ENCODE measurements around the gene TLE6.
"Not testable (repeated sequence)": the region's sequence is repeated elsewhere in the genome, so short reads cannot be mapped to it uniquely, and the experiment has no call there.

Gene TLE6

DNA sequence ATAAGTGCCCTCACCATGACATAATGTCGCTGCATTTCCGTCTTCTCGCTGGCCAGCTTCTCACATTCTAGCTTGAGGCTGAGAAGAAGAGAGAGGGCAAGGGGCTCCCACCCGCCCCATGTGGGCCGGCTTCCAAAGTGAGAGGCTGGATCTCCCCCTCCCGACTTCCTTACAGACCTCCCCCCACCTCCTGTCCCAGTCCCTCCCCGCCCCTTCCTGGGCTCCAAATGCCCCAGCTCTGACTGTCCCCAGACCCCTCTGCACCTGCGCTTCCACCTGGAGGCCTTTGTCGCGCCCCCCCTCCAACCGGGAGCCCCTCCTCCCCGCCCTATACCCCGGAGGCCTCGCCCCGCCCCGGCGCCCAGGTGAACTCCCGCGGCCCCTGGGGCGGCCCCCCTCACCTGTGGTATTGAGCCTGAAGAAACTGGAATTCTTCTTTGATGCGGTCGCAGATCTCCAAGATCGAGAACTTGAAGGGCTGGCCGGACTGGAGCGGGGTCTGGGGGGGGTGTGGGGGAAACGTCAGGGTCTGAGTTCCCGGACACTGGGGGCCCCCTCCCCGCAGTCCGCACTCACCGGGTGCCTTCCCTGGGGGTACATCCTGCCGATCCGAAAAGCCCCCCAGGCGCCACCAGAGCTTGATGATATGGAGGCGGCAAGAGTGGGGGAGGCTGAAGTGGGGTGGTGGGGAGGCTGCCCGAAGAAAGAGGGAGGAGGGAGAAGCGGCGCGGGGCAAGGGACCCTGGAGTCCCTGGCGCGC, 51.1 kb downstream of the TLE6 start:
- DNase-seq (ENCODE audit: low read depth, low spot score), result no peak

DNA sequence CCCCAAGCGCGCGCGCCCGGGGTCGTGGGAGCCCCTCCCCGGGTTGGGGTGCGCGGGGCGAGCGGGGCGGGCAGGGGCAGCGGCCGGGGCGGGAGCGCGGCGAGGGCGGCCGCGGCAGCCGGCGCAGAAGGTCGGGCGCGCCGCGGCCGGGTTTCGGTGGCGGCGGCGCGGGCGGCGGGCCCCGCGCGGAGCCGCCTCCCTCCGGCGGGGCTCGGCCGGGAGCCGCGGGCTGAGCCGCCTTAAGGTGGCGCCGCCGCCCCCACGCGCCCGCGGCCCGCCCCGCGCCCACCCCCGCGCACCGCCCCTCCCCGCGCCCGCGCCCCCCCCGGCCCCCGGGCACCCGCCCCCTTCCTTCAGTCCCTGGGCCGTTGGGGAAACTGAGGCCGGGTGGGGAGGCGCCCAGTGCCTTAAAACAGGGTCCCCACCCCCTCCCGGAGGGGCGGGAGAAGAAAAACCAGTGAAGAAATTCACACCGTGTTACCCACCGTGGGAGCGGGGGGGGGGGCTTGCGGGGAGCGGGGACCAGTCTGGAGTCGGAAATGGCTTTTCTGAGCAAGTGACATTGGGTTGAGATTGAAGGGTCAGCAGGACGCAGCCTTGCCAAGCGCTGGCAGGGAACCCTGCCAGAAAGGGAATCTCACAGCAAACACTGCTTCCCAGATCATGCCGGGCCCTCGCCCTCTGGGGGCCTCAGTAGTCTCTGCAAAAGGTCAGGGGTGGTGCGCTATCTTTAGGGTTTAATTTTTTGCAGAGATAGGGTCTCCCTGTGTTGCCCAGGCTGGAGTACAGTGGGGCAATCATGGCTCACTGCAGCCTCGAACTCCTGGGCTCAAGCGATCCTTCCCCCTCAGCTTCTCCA, 51.9 kb downstream of the TLE6 start, which contains the start of gene TLE2:
Gene TLE2 (minus strand): TSS at position 216 of the 859 bp plus-strand sequence. CDS start 376 bp downstream, outside the sequence.
- DNase-seq (ENCODE audit: low read depth, low spot score), result no peak

DNA sequence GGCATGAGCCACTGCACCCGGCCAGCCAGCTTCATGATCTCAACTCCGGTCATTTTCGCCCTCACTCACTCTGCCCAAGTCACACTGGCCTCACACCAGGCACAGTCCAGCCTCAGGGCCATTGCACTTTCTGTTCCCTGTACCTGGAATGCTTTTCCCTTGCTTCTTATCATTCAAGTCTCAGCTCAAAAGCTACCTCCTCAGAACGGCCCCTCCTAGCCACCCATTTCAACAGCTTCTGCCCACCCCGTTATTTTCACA, 54.2 kb downstream of the TLE6 start:
- DNase-seq (ENCODE audit: low read depth, low spot score), result no peak

DNA sequence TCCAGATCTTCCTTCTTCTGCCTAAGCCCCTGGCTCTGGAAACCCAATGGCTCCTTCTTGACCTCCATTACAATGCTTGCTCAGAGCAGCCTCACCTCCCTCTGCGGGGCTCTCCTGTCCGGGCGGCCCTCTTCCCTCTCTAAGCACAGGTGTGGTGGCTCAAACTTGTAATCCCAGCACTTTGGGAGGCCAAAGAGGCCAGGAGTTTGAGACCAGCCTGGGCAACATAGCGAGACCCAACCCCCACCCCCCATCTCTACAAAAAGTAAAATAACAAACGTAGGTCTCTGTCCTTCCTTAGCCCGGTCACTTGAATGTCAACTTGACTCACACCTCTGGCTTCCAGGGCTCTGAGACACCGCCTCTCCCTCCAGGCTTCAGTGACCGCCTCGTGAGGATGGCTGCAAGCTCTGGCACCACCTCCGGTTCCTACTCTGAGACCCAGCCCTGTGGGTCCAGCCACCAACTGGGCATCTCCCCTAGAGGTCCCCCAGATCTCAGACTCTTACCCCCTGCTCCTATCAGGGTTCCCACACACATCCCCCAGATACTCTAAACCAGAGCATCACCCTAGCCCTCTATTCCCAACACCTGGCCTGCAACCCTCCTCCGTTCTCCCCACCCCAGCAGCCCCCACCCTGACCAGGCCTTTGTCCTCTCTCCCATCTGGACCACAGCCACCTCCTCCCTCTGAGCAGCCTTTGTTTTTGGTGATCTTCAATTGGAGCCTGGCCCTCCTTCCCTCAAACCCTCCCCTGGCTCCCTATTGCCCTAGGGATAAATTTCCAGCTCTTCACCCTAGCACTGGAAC, 56.4 kb downstream of the TLE6 start:
- DNase-seq (ENCODE audit: low read depth, low spot score), result no peak

DNA sequence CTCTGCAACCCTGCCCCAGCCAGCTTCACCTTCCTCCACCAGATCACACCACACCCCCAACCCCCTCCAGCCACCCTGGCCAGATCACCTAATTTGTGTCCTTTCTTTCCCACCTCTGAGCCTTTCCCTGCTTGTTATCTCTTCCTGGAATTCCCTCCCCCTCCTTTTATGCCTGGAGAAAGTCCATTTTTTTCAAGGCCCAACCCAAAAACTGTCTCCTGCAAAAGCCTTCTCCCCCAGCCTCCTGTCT, 57.0 kb downstream of the TLE6 start:
- DNase-seq (ENCODE audit: low read depth, low spot score), result no peak

DNA sequence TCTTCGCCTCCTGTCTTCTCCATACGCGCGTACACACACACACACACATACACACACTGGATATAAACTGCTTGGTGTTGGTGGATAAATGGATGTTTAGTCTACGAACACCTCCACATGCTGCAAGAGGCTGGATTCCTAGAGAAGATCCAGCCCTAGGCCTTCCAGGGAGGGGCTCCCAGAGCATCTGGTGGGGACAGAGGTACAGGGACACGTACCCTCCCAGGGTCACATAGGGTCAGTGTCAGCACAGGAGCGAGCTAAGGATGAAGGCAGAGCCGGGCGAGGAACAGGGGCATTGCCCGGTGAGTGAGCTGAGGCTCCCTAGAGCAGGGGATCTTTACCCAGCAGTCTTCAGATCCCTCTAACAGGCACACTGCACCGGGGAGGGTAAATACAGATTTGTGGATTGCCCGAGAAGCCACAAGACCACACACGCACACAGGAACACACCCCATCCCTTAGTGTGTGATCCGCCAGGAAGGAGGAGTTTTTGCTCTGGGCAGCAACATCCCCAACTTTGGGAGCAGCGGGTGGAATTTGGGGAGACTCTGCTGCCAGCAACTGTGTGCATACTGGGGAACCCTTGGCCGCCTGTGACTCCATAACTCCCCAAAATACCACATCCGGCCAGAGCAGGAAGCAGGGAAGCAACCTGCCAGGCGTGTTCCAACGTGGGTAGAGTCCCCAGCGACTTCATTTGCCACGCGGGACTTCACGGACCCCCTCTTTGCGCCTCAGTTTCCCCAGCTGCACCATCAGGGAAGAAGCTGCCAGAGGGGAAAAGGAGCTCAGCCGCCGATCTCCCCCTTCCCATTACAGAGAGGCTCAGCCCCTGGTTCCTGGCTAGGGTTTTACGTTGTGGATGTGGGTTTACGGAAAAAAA, 57.5 kb downstream of the TLE6 start:
- no peak for DNase-seq (ENCODE audit: low read depth, low spot score)

DNA sequence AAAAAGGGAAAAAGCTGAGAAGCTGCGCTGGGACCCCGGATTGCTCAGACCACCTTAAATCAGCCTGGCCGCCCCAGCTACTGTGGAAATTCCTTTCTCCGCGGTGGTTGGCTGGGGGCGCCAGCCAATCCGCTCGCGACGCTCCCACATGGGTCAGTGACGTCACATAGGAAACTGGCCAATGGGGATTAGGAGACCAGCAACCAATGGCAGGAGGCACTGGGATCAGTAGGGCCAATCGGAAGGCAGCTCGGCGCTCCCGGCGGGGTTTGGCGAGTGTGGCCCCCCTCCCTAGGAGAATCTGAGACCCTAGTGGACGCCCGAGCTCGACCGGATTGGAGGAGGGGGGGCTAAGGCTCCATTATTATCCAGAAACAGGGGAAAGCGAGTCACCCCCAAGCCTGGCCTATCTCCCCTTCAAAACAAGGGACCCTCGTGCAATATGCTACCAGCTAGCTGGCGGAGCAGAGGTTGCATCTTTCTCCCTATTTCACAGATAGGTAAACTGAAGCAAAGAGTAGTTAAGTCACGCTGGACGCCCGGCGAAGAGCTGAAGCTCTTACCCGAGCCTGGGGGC, 58.3 kb downstream of the TLE6 start:
- DNase-seq (ENCODE audit: low read depth, low spot score), result peak; percentile 97

DNA sequence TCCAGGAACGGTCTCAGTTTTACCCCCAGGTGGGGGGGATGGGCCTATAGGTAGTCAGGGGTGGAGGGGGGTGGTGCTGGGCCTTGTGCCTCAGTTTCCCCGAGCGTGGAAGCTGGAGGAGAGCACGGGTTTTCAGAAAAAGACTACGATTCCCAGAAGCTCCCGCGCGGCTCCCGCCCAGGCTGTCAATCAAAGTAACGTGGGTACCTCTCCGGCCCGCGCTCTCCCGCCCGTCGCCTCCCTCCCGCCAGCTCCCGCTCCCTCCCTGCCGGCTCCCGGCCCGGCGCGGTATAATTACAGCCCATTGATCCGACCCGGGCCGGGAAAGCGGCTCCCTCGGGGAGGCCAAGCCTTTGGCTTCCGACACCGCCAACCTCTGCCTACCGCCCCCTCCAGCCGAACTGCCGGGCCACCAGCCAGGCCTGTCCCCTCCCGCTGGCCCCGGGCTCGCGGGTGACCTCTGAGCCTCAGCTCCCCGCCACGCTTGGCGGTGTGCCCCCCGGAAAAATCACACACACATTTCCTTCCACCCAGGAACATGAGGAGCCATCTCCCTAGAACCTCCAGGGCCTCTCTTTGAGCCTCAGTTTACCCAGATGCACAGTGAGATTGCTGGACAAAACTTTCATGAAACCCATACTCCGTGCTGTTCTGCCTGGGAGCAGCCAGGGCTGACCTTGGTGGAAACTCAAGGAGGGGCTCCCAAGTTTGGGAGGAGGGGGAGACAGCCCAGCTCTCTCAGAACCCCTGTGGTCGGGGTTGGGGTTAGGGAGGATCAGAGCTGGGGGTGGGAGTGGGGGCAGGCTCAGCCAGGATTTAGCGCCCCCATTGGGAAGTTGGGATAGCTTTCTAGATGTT, 59.0 kb downstream of the TLE6 start:
- DNase-seq (ENCODE audit: low read depth, low spot score), result peak; percentile 86

DNA sequence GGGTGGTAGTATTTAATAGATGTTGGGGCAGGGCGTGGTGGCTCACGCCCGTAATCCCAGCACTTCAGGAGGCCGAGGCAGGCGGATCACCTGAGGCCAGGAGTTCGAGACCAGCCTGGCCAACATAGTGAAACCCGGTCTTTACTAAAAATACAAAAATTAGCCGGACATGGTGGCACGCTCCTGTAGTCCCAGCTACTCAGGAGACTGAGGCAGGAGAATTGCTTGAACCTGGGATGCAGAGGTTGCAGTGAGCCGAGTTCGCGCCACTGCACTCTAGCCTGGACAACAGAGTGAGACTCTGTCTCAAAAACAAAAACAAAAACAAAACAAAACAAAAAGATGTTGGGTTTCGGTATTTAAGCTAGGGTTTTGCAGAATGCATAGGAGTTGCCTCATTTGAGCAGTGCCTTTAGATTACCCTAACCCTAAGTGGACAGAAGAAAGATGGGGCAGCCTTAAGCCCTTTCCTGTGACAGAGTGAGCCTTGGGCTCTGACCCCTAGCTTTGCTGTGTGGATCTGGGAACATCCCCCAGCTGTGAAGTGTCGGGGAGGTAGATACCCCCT, 59.7 kb downstream of the TLE6 start:
- DNase-seq (ENCODE audit: low read depth, low spot score), result not testable (repeated sequence)

DNA sequence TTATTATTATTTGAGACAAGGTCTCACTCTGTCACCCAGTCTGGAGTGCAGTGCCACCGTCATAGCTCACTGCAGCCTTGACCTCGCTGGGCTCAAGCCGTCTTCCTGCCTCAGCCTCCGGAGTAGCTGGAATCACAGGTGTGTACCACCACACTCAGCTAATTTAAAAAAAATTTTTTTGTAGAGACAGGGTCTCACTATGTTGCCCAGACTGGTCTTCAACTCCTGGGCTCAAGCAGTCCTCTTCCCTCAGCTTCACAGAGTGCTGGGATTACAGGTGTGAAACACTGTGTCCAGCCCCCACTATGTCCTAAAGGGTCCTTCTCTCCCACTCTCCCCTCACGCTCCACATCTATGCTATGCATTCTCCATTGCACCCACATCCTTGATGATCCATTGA, 60.9 kb downstream of the TLE6 start:
- DNase-seq (ENCODE audit: low read depth, low spot score), result no peak

DNA sequence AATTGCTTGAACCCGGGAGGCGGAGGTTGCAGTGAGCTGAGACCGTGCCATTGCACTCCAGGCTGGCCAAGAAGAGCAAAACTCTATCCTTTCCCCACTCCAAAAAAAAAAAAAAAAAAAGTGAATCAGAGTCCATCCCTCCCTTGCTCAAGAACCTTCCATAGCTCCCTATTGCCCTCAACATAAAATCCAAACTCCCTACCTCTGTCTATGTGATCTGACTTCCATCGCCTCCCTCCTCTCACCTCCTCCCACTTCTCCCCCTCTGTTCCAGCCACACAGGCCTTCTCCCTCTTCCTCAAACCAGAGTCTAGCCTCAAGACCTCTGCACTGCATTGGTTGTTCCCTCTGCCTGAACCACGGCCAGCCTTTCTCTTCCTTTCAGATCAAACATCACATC, 61.8 kb downstream of the TLE6 start:
- no peak for DNase-seq (ENCODE audit: low read depth, low spot score)

DNA sequence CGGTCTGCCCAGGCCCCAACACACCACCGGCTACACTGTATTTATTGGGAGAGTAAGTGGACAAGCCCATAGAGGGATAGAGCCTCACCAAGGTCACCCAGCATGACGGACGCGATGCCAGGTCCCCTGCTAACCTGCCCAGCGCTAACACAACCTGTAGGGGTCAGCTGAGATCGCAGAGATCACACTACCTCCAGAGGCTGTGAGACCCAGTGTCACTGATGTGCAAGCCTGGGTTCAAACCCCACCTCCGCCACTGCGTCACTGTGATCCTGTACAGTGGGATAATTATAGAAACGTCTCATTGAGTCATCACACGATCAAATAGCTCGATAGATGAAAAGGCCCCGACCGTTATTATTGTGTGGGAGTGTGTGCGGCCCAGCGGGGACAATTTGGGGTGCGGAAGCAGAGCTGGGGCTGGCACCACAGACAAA, 62.3 kb downstream of the TLE6 start:
- DNase-seq (ENCODE audit: low read depth, low spot score), result no peak

DNA sequence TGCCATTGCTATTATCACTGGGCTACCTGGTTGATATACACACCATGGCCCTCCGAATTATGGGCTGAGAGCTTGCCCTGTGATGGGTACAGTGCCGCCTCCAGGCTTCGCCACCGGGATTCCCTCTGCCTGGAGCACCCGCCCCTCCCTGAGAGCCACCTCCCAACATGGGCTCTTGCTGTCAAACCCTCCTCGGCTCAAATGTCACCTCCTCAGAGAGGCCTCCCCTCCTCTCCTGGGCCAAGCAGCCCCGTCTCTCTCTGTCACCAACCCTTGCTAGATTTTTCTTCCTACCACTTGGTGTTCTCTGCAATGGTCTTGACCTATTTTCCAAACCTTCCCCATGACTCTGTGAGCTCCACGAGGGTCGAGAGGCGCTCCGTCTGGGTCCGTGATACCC, 64.0 kb downstream of the TLE6 start:
- no peak for DNase-seq (ENCODE audit: low read depth, low spot score)

DNA sequence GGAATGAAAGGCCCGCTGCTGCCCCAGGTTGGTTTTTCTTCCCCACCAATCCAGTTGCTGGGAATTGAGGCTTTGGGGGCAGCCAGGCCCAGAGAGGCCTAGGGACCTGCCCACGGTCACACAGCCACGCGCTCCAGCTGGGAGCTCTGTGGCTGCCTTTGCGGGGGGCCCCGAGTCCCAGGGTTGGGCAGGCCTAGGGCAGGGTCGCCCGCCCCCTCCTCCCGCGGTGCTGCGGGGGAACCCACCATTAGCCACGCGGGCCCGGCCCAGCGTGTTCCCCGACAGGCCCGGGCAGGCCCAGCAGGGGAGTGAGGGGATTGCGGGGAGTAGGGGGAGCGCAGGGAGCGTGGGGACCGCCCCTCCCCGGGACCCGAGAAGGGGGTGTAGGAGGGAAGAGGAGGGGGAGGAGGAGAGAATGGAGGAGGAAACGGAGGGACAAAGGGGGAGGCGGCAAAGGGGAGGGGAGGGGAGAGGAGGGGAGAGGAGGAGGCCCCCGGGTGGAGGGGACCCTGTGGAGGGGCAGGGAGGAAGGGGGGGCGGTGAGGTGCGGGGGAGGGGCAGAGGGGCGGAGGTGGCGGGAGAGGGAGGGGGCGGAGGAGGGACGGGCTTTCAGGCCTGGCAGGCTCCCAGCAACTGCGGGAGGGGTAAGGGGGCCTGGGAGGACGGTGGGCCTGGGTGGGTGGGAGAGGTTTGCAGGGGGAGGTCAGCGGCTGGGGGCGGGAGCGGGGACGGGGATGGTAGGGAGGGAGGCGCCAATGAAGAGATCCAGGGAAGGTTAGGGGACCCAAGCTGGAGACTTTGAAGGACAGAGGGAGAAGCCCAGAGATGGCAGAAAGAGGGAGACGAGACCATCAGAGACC, 64.6 kb downstream of the TLE6 start:
- no peak for DNase-seq (ENCODE audit: low read depth, low spot score)

DNA sequence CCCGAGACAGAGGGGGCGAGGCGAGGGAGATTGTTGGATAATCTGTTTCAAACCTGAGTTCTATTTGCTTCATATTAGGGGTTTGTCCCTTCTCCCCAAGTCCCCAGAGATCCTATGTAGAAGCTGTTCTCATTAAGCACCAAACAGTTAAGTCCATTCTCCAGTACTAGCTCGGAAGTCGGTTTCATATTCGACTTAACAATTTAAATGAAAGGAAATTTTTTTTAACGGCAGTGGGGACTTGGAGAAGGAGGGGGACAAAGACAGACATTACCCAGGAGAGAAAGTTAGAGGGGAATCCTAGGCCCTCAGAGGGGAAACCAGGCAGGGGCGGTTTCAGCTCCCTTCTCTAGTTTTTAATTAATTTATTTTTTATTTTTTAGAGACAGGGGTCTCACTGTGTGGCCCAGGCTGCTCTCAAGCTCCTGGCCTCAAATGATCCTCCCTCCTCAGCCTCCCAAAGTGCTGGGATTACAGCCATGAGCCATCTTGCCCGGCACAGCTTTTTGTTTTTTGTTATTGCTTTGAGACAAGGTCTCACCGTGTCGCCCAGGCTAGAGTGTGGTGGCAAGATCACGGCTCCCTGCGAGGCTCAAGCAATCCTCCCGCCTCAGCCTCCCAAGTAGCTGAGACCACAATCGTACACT, 65.4 kb downstream of the TLE6 start:
- no peak for DNase-seq (ENCODE audit: low read depth, low spot score)

All from brain pericyte (primary cell).